Measurements from ENCODE around the gene MED1.
A peak's percentile ranks its signal among the peaks of the same experiment; 100 is the strongest.
"Not testable (repeated sequence)": the region's sequence is repeated elsewhere in the genome, so short reads cannot be mapped to it uniquely, and the experiment has no call there.

The MED1 gene

GRCh38 chr17:39487490-39487889, 36.4 kb upstream of the MED1 start:
- CTCF ChIA-PET: interaction anchor here (0.6 to 0.7 kb wide), 2 partner anchors 108 to 321 kb away, joined by 3 read pairs; no protein-coding TSS in a partner anchor
- H3K36me3 ChIP-seq (ENCODE audit: control insufficient read depth in 2 of 2, insufficient read depth in 1 of 2, low read length in 2 of 2): peaks cover 49 to 75% of the 10 kb centered on the region in 2 experiments

GRCh38 chr17:39486242-39486641, 35.2 kb upstream of the MED1 start:
- CTCF ChIA-PET: interaction anchor here (0.6 to 1.6 kb wide), 6 partner anchors 12 to 616 kb away, joined by 3 to 4 read pairs (median 3); partner anchors contain the start of gene LASP1
- H3K36me3 ChIP-seq (ENCODE audit: control insufficient read depth in 2 of 2, insufficient read depth in 1 of 2, low read length in 2 of 2): peaks cover 40 to 71% of the 10 kb centered on the region in 2 experiments
- H3K4me3 ChIP-seq (ENCODE audit: low read depth, low read length): no peak overlapping the region
- no peak overlapping the region for H3K27ac ChIP-seq (ENCODE audit: extremely low read depth, low read depth, low read length)
- 0 out of 2 replicates have a peak, but pooled peaks cover 3% of the 10 kb centered on the region for H3K4me1 ChIP-seq (ENCODE audit: control insufficient read depth, insufficient read depth, low read length)
- H3K9me3 ChIP-seq (ENCODE audit: control insufficient read depth, insufficient read depth, low read depth, low read length): no peaks in the 10 kb centered on the region
- POLR2A ChIA-PET: interaction anchor here (0.9 to 2.2 kb wide), 3 partner anchors 18 to 24 kb away, joined by 4 to 21 read pairs (median 5); partner anchors contain the start of gene CDK12
- peak; percentile 71; the same call in 1 of the 2 replicates for TF ChIP-seq ZNF24 (tag by site-specific recombination; IDR thresholded peaks at IDR 0.05)
- no peak for TF ChIP-seq TCF7L2 (IDR thresholded peaks at IDR 0.05; ENCODE audit: borderline replicate concordance, low read depth, low read length)
- no peak for TF ChIP-seq ZNF169 (tag by site-specific recombination; IDR thresholded peaks at IDR 0.05)
- TF ChIP-seq ZNF692 (tag by site-specific recombination; IDR thresholded peaks at IDR 0.05): 0 out of 2 replicates have a peak, but pooled peaks have one; percentile 44
- 0 out of 2 replicates have a peak, but pooled peaks have one; percentile 19 for TF ChIP-seq ZNF16 (tag by site-specific recombination; IDR thresholded peaks at IDR 0.05; ENCODE audit: low read depth)
- no peak for TF ChIP-seq ZNF26 (tag by site-specific recombination; IDR thresholded peaks at IDR 0.05)
- no peak for TF ChIP-seq ZNF248 (tag by site-specific recombination; IDR thresholded peaks at IDR 0.05)
- TF ChIP-seq ZFP37 (tag by site-specific recombination; IDR thresholded peaks at IDR 0.05): no peak
- peak; percentile 33; the same call in 1 of the 2 replicates for TF ChIP-seq ZFP69B (tag by site-specific recombination; IDR thresholded peaks at IDR 0.05)
- TF ChIP-seq REPIN1 (tag by site-specific recombination; IDR thresholded peaks at IDR 0.05; ENCODE audit: low read depth): no peak
- TF ChIP-seq ZNF670 (tag by site-specific recombination; IDR thresholded peaks at IDR 0.05; ENCODE audit: low read depth): no peak
- TF ChIP-seq SCRT2 (tag by site-specific recombination; IDR thresholded peaks at IDR 0.05): no peak
- no peak for TF ChIP-seq ZNF148 (tag by site-specific recombination; IDR thresholded peaks at IDR 0.05; ENCODE audit: borderline replicate concordance)
- TF ChIP-seq ZNF645 (tag by site-specific recombination; IDR thresholded peaks at IDR 0.05): no peak
- TF ChIP-seq ZNF561 (tag by site-specific recombination; IDR thresholded peaks at IDR 0.05; ENCODE audit: borderline replicate concordance): peak; percentile 56; the same call in 1 of the 2 replicates
- 0 out of 2 replicates have a peak, but pooled peaks have one; percentile 21 for TF ChIP-seq ZNF184 (tag by site-specific recombination; IDR thresholded peaks at IDR 0.05)
- TF ChIP-seq ZNF2 (tag by site-specific recombination; IDR thresholded peaks at IDR 0.05): peak; percentile 89
- no peak for TF ChIP-seq ZNF830 (tag by site-specific recombination; IDR thresholded peaks at IDR 0.05; ENCODE audit: low read depth)
- TF ChIP-seq SALL2 (tag by site-specific recombination; IDR thresholded peaks at IDR 0.05; ENCODE audit: borderline replicate concordance): no peak
- no peak for TF ChIP-seq YY2 (tag by site-specific recombination; IDR thresholded peaks at IDR 0.05)
- peak; percentile 65 for TF ChIP-seq FEZF1 (tag by site-specific recombination; IDR thresholded peaks at IDR 0.05)
- no peak; the same call in 1 of the 2 replicates for TF ChIP-seq ZNF335 (tag by site-specific recombination; conservative IDR thresholded peaks at IDR 0.05)
- TF ChIP-seq ZNF792 (tag by site-specific recombination; IDR thresholded peaks at IDR 0.05): no peak
- TF ChIP-seq ZNF350 (tag by site-specific recombination; IDR thresholded peaks at IDR 0.05): no peak
- TF ChIP-seq GLI4 (tag by site-specific recombination; IDR thresholded peaks at IDR 0.05): no peak

More at GRCh38 chr17:39487490-39487889, 36.4 kb upstream of the MED1 start:
- H3K9me3 ChIP-seq (ENCODE audit: control insufficient read depth, insufficient read depth, low read depth, low read length); H3K4me1 ChIP-seq (ENCODE audit: control insufficient read depth, insufficient read depth, low read length); H3K4me3 ChIP-seq (ENCODE audit: low read depth, low read length); H3K27ac ChIP-seq (ENCODE audit: extremely low read depth, low read depth, low read length): not testable (repeated sequence)
- TF ChIP-seq ZNF362 (tag by site-specific recombination; IDR thresholded peaks at IDR 0.05): peak; percentile 57; the same call in 1 of the 2 replicates
- POLR2A ChIA-PET: interaction anchor here (0.7 to 1.4 kb wide), 2 partner anchors 25 to 355 kb away, joined by 4 to 5 read pairs; no protein-coding TSS in a partner anchor

Data from HEK293 (cell line).